ENCODE measurements around the gene BMP6.
"Not testable (repeated sequence)": the region's sequence is repeated elsewhere in the genome, so short reads cannot be mapped to it uniquely, and the experiment has no call there.

Gene BMP6

DNA sequence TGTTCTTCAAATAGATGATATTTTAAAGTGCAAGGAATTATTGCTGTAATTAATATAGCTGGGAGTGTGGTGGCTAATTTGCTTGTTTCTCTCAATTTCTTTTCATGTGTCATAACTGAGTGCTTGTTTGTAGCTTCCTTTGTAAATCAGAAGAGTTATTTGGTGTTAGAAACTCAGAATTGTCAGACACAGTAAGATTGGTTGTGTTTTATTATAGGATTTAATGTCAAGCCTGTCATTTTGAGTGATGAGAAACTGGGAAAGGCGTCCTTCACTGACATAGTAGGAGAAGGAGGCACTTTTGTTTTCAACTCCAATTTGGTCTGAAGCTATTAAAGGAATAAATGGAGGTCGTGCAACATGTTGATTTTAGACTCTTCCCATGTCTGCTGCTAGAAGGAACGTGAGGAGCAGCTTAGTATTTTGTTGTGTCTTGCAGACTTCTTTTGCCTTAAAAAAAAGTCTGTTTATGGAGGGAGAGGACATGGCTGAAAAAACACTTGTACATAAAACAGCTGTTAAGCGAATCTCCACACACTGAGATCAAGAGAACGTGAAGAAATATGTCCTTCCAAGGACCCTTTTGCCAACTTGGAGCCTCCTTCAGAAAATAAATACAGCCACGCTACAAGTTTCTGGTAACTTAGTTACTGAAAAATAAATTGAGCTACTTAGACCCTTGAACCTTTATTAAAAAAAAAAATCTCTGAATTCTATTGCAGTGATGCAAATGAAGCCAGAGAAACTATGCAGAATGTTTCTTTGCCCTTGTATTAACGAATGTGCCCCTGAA lies 59.5 kb downstream of the BMP6 start:
- DNase-seq (ENCODE audit: insufficient read length, low spot score) (no peak), FAIRE-seq (no peak)

DNA sequence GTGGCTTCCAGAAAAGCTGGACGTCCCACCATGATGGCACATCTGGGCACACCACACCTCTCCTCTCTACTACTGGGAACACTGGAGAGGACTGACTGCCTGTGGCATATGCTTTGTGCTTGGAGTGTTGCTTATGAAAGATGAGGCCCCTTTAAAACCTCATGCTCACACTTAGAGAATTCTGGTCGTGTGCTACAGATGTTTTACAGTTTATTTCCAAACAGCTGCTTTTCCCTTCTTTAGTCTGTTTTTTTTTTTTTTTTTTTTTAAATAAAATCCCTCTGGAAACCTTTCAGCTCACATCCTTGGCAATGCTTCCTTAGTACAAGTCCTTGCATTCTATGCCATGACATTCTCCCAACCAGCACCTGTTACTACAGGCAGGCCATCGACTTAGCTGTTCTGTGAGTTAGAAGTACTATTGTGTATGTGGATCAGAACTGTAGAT lies 60.3 kb downstream of the BMP6 start:
- FAIRE-seq (no peak), DNase-seq (ENCODE audit: insufficient read length, low spot score) (no peak)

DNA sequence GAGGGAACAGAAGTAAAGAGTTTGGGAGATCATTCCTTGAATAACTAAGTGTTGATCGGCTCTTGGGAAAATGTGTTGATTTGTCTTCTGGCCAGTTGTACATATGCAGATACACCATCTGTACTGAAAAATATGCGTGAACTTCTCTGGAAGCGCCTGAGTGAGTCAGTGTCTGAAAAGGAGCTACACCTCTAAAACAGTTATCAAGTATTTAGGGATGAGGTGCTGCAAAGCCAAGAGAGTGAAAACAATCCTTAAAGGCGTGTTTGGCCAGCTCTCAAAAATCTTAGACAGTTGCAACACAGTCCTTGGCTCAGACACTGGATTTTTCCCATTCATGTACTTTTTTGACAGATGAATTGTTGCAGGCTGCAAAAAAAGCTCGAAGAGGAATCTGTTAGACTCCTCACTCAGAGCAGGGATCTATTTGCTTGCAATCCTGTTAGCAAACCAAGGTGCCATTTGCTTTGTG lies 61.3 kb downstream of the BMP6 start:
- FAIRE-seq (no peak), DNase-seq (ENCODE audit: insufficient read length, low spot score) (no peak)

DNA sequence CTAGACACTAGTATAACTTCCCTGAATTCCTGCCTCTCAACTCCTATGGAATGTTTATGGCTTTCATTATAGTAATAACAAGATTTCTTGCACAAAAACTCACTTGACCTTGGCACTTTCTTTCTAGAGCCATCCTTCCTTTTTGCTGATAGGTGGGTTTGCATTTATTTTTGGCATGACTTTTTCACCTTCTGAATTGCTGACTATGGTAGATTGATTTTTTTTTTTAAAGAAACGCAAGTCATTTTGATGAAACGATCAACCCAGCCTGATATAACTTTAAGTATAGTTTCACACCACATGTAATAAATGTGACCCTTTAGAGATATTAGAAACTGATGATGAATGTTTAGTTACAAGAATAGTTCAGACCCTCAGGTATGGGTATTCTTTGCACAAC lies 61.8 kb downstream of the BMP6 start:
- FAIRE-seq (no peak), DNase-seq (ENCODE audit: insufficient read length, low spot score) (no peak)

DNA sequence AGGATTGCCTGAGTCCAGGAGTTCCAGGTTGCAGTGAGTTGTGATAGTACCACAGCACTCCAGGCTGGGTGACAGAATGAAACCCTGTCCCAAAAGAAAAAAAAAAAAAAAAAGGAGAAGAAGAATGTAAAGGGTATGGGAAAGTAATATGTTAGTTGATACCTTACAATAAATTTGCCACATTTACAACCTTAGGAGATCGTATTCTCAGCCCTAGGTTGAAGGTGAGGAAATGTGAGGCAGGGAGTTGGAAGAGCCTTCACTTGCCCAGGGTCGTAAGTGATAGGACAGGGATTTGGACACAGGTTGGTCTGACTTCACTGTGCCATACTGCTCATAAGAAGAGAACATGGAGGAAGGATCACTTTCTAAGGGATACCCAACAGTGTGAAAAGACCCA lies 68.6 kb downstream of the BMP6 start:
- no peak for DNase-seq (ENCODE audit: insufficient read length, low spot score)

DNA sequence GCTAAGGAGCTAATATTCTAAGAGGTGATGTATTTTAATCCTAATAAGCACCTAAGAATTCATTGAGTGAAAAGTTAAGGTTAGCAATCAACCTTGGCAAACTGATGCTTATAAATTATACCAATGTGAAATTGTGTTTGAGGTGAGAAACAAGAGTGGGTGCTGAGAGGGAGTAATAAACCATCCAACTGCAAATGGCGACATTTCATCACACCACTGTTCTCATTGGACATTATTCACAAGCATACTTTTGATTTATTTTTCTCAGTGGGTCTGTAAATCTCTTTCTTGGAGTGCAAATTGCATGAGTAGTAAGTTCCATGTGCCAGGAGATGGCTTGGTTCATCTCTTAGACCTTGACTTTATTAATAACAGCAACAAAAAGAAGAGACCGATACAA lies 71.5 kb downstream of the BMP6 start:
- FAIRE-seq (no peak), DNase-seq (ENCODE audit: insufficient read length, low spot score) (no peak)

More for the DNA sequence above, 68.6 kb downstream of the BMP6 start:
- no peak for FAIRE-seq

DNA sequence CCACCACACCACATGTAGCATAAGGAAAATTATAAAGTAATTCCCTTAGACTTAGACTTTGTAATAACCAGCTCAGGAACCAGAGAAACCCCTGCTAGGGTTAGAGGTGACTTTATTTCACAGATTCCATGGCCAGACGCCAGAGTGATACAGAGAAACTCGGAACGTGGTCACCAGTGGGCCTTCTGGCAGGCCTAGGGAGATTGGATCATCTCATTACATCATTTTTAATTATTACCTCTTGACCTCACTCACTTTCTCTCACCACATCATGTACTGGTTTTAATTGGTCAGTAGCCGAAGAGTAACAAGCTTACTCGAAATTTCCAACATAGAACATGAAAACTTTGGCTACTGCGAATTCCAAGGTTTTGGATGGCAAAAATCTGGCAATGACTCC lies 72.9 kb downstream of the BMP6 start:
- no peak for FAIRE-seq
- no peak for DNase-seq (ENCODE audit: insufficient read length, low spot score)

DNA sequence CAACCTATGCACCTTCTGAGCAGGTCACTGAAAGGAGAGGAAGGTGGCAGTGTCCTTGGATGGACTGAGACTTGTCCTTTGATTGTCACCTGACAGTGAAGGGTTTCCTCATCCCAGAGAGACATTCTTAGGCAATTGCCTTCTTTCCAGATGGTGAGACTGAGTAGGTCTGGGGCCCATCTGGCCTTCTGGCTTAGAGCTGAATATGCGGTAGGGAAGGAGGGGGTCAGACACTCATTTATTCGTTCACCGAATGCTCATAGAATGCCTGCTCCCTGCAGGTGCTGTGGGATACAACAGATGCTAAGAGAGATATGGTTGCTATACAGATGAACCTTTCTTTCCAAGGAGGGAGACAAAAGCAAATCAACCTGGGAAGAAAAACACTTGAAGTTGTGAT lies 76.8 kb downstream of the BMP6 start:
- DNase-seq (ENCODE audit: insufficient read length, low spot score) (no peak), FAIRE-seq (no peak)

DNA sequence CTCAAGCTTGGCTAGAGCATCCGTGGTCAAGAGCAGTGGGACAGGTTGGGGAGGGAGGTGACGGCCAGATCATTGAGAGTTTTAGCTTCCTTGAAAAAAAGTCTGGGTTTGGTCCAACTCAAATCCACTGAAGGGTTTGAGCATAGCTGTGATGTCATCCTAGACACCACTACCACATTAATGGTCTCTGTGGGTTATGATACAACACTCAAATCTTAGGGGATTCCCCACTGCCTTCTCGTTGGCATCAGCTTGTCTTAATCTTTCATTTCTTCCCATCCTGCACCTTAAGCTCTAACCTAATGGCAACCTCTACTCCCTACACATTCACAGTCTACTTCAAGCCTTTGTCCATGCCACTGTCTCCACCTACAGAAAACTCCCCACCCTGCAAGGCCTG lies 77.3 kb downstream of the BMP6 start:
- FAIRE-seq: no peak
- DNase-seq (ENCODE audit: insufficient read length, low spot score): no peak

DNA sequence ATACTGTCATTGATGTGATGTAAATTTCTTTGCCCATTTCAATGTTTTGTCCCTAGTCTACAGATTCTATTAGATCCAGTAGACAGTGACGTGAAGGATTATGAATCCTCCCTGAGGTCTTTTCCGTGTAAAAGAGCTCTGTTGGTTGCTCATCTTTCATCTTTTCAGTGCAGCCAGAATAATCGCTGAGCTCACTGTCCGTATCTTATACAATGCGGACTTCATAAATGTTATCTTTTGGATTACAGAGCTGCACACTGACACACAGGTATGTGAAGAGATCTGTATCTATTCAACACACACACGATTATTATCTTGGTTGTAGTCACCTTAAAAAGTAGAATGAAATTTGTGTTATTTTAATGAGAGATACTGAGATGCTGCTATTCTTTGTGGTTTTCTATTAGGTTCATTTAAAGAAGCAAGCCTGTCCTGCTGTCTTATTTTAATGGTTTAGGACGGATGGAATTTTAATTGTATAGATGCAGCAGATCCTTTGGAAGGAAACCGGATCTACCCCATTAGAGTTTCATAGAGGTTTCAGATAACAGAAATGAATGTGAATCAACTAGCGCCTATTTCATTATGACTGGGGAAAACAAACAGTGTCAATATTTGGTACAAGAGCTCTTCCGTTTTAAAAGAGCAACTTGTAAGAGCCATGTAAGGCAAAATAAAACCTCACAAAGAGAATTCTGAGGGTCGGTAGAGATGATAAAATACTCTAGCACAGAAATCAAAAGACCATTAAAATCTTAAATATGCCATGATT lies 79.4 kb downstream of the BMP6 start:
- DNase-seq (ENCODE audit: insufficient read length, low spot score) (no peak), FAIRE-seq (no peak)

DNA sequence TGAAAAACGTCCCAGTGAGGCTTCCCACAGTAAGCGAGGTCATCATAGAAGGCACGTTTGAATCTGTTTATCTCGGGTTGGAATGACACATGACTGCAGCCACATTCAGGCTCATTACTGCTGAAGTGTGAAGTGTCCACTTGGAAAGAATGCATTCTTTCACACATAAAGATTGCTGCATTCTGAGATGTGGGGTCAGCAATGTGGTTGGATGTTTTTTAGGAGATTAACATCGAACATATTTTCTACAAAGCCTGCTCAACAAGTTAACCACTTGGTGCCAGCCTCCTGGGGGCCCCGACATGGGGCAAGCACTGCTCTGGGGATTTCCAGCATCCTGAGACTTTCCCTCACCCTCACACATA lies 79.9 kb downstream of the BMP6 start:
- DNase-seq (ENCODE audit: insufficient read length, low spot score) (no peak), FAIRE-seq (no peak)

DNA sequence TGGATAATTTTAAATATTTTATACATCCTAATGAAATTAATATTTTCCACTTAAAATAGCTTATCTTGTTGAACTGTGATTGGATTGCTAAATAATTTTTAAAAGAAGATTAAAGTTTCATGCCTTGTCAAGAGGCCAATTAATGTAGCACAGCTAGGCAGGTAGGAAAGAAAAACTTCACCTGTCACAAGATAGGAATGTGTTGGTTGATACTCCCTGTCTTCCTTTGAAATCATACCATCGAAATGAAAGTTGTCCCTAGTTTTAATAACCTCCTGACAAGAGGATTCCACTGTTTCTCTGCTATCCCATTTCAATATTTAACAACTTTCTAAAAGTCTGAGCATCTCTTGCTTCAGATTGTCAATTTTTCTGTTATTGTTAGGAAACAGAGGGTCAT lies 80.8 kb downstream of the BMP6 start:
- DNase-seq (ENCODE audit: insufficient read length, low spot score): no peak
- FAIRE-seq: no peak

DNA sequence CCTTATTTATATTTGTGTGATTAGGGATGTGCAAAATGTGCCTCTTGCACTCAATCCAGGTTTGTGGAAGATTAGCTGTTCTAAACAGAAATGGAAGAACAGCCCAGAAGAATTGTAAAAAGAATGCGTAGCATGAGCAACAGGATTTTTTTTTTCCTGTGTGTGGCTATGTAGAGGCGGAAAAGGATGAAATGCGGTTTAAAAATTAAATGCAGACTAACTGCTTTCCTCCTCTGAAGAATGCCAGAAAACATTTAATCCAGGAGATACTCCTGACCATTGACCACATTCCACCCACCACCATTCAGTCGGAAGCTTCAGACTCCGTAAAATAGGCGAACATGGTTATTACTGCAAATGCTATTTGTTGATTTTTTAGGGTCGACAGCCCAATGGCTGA lies 83.4 kb downstream of the BMP6 start:
- no peak for FAIRE-seq
- no peak for DNase-seq (ENCODE audit: insufficient read length, low spot score)

DNA sequence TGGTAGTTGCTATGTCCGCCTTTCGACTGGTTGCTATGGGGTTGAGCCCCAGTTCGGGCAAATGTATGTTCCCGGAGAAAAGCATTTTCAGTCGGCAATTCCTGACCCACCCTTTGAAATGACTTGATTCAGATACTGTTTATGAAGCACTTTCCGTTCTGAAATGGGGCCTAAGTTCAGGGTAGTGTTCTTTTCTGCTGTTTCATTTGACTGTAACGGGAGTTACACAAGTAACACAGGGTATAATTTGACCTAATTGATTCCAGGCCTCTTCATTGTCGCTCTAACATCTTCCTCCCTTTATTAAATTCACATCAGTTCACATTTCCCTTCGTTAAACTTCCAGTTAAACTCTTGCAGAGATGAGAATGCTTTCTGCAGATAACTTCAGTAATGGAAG lies 85.5 kb downstream of the BMP6 start:
- no peak for FAIRE-seq
- no peak for DNase-seq (ENCODE audit: insufficient read length, low spot score)

DNA sequence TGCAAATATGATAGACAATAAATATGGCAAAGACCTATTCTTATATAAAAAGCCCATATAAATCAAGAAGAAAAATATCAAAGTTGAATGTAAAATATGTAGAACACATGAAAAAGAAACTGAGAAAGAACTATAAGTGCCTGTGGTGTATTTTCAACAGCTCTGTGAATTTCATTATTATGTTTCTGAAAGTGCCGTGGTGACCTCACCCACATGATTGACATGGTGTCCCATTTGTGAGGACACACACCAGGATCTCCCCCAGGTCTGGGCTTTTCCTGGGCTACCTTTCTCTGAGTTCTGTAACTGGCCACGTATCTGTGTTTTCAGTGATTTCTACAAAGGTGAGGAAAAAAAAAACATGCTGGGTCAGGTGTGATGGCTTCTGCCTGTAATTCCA lies 86.7 kb downstream of the BMP6 start:
- no peak for FAIRE-seq
- peak; percentile 12 for DNase-seq (ENCODE audit: insufficient read length, low spot score)

DNA sequence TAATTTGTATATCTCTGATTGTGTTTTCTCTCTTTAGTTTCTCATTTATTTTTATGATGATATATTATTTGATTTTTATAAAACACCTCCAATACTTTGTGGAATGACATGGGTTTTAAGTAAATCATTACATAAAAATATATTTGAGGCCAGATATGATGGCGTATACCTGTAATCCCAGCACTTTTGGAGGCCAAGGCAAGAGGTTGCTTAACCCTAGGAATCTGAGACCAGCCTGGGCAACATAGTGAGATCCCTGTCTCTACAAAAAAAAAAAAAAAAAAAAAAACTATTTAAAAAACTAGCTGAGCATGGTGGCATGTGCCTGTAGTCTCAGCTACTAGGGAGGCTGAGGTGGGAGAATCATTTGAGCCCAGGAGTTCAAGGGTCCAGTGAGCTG lies 87.3 kb downstream of the BMP6 start:
- no peak for FAIRE-seq
- DNase-seq (ENCODE audit: insufficient read length, low spot score): no peak

DNA sequence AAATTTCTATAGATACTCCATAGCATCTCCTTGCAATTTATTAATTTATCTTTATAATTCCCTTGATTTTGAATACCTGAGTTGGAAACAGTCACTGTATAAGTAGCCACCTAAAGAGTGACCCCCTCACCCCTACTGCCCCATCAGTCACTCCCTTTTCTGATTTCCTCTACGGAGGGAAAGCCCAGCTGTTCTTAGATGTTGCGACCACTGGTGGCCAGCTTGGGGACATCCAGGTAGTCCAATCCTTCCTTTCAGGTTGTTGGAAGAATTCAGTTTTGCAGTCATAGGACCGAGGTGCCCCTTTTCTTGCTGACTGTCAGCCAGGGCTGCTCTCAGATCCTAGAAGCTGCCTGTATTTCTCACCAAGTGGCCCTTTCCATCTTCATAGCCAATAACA lies 87.8 kb downstream of the BMP6 start:
- no peak for FAIRE-seq

DNA sequence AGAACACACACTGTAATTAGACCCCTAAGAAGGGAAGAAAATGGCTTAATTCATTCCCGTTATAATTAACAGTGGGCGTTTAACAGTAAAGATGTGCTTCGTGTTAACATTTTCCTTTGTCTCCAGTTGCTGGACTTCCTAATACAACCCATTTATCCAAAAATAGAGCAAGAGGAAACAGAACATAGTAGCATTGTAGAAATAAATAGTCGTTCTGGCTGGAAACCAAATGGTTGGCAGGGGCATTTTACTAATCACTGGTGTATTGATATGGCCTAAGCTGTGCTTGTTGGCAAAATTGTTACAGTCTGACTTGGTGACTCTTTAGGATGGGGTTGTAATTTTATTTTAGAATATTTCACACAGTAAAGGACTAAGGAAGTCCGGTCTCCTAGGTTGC lies 89.8 kb downstream of the BMP6 start:
- no peak for FAIRE-seq
- DNase-seq (ENCODE audit: insufficient read length, low spot score): no peak

More for the DNA sequence above, 87.8 kb downstream of the BMP6 start:
- no peak for DNase-seq (ENCODE audit: insufficient read length, low spot score)

DNA sequence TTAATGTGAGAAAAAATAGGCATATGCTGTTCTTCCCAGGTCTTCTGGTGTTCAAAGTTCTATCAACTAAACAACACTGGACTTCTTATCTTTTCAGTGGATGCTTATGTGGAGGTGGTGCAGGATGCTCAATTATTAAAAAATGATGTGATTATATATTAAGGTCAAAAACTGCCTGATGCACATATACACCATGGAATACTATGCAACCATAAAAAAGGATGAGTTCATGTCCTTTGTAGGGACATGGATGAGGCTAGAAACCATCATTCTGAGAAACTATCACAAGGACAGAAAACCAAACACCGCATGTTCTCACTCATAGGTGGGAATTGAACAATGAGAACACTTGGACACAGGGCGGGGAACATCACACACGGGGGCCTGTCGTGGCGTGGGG lies 91.3 kb downstream of the BMP6 start:
- not testable (repeated sequence) for FAIRE-seq; DNase-seq (ENCODE audit: insufficient read length, low spot score)

DNA sequence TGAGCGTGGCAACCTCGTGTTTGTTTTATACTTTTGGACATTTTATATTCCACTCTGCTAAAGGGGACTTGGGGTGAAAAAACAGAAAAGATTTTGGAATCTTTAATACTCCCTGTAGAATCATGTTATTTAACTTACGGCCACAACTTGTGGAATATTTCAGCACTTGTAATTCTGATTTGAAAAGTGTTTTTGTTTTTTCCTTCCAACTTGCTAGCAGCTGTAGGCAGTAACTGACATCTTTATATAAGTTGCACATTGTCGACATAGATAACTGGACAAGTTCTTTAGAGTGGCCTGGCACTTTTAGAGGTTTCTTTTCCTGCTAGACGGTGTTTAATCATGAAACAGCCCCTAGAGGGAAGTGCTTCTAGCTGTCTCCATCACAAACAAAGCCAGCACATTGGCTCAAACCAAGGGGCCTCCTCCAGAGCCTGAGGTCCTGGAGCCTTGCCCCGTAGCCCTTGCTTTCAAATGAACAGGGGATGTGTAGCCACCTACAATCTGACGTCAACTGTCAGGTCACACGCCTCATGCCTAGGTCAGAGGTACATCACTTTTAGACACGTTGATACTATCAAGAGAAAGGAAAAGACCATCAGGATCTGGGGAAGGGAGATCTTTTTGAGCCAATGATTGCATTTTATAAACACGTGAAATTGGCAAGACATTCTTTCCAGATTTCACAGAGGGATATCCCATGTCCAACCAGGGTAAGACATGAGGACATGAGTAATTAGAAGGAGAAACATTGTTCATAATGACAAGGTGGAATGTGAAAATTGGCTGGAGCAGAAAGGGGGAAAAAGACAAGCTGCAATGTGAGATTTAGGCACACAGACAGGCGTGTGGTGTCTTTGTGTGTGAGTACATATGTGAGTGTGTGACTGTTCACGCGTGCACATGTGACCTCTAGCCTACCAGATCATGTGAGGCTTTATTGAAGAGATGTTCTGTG lies 92.6 kb downstream of the BMP6 start:
- no peak for FAIRE-seq
- no peak for DNase-seq (ENCODE audit: insufficient read length, low spot score)

DNA sequence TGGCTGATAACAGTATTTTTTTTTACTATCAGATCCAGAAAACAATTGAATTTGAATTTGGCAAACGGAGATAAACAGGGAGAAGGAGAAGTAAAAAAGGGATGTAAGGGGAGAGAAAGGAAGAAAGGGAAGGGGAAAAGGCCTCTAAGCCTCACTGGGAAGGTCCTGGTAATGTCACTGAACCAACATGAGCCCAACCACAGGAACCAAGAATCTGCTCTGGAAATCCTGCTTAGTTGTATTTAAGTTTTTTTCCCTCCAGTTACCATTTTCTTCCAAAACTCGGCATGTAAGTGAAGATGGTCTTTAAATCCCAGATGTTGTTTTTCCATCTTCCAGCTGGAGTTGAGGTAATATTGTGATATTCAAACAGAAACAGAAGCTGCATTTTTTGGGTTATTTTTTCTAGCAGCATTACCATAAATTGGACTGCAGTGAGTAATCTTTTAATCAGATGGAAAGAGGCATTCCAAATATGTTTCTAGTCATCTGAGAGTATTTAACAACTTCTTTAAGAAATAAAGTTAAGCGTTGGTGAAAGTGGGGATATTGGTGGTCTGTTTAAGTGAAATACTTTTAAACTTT lies 93.6 kb downstream of the BMP6 start:
- FAIRE-seq (no peak), DNase-seq (ENCODE audit: insufficient read length, low spot score) (no peak)
